ENCODE measurements around the gene CD8A.

DNA sequence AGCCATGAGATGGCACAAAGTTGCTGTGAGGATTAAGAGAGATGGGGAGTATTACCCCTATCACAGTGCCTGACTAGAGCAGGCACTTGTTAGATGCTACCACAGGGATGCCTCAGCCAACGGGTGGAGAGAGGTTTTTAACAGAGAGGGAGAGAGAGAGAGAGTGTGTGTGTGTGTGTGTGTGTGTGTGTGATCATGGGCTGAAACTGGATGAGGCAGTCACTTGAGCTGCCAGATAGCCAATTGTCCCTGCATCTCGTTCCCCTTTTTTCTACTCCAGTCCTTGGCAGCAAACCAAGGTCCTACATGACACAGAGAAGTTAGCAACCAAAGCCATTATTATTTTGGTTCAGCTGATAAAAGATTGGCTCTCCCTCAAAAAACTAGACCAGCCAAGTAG lies 3.0 kb downstream of the CD8A start:
- TF ChIP-seq, protein P1, sequence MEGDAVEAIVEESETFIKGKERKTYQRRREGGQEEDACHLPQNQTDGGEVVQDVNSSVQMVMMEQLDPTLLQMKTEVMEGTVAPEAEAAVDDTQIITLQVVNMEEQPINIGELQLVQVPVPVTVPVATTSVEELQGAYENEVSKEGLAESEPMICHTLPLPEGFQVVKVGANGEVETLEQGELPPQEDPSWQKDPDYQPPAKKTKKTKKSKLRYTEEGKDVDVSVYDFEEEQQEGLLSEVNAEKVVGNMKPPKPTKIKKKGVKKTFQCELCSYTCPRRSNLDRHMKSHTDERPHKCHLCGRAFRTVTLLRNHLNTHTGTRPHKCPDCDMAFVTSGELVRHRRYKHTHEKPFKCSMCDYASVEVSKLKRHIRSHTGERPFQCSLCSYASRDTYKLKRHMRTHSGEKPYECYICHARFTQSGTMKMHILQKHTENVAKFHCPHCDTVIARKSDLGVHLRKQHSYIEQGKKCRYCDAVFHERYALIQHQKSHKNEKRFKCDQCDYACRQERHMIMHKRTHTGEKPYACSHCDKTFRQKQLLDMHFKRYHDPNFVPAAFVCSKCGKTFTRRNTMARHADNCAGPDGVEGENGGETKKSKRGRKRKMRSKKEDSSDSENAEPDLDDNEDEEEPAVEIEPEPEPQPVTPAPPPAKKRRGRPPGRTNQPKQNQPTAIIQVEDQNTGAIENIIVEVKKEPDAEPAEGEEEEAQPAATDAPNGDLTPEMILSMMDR (IDR thresholded peaks at IDR 0.05): no peak
- no peak for TF ChIP-seq POLR2A (IDR thresholded peaks at IDR 0.05)
- TF ChIP-seq POLR2AphosphoS5 (IDR thresholded peaks at IDR 0.05): no peak
